Hematopoietic multipotent progenitor cell treated with erythropoietin and hydrocortisone succinate and interleukin-3 and kit ligand, for 17 days (in vitro differentiated cells): ENCODE data around the gene TMEM115.

Experiments
- DNase-seq: peaks from one replicate; pipeline ENCODE4 v3.0.0-alpha.2; 2015; ENCODE audit warnings: low spot score

Gene TMEM115

DNA sequence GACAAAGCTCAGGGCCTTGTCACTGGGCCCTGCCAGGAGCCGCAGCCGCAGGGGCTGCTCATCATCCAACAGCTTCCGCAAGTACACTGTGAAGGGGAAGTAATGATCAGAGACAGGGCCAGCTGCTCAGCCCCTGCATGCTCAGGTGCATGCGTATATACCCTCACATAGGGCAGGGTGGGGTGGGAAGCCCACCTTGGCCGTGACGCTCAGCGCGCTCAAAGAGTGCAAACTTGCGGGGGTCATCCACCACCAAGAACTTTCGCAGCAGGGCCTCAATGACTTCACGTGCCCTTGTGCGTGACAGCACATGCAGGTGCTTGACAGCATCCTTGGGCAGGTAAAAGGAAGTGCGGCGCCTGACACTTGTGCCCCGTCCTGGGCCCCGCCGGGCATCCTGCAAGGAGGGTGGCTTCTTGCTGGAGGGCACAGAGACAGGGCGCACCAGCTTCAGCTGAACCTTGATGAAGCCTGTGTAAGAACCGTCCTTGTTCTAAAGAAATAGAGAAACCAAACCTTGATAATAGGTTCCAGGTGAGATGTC, 27.9 kb downstream of the TMEM115 start:
- DNase-seq: no peak

- DNase-seq: no peak
Measured at GRCh38 chr3:50330330-50330729, 29.0 kb downstream of the TMEM115 start.

- DNase-seq: peak; percentile 99
Measured at GRCh38 chr3:50327943-50328691, 31.2 kb downstream of the TMEM115 start, which contains the start of gene TUSC2. Gene TUSC2 (minus strand): TSS chr3:50328223. CDS start chr3:50328099, 124 bp downstream.

GRCh38 chr3:50327129-50327528, 32.2 kb downstream of the TMEM115 start:
- no peak for DNase-seq

DNA sequence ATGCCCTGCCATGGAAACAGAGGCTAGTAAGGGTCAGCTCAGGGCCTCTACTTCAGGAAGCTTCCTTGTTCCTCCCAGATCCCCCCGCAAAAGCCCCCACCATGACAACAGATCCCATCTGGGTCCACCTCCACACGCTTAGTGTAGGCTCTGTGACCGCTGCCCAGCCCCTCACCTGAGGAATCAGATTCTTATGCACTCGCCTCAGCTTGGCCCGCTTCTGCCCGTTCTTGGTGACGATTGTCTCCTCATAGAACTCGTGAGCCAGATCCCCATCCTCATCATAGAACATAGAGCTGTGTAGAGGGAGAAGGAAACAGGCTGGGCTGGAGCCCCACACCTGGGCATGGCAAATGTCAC, 33.2 kb downstream of the TMEM115 start:
- no peak for DNase-seq

- DNase-seq: no peak
Measured at GRCh38 chr3:50325497-50326181, 33.7 kb downstream of the TMEM115 start.

- DNase-seq: peak; percentile 53
Measured at GRCh38 chr3:50325113-50325480, 34.2 kb downstream of the TMEM115 start.

GRCh38 chr3:50324351-50325112, 34.8 kb downstream of the TMEM115 start:
- peak; percentile 80 for DNase-seq

- no peak for DNase-seq
Measured at GRCh38 chr3:50323614-50324199, 35.6 kb downstream of the TMEM115 start.

- no peak for DNase-seq
Measured at GRCh38 chr3:50323092-50323600, 36.2 kb downstream of the TMEM115 start.

GRCh38 chr3:50322386-50323091, 36.8 kb downstream of the TMEM115 start, which contains the start of gene HYAL2:
Gene HYAL2 (minus strand): TSS chr3:50322745. CDS start chr3:50320489, 2,256 bp downstream.
- no peak for DNase-seq

- DNase-seq: no peak
Measured at GRCh38 chr3:50322115-50322385, 37.3 kb downstream of the TMEM115 start.

GRCh38 chr3:50321336-50322114, 37.8 kb downstream of the TMEM115 start:
- DNase-seq: peak; percentile 91

GRCh38 chr3:50320853-50321335, 38.4 kb downstream of the TMEM115 start:
- DNase-seq: no peak

DNA sequence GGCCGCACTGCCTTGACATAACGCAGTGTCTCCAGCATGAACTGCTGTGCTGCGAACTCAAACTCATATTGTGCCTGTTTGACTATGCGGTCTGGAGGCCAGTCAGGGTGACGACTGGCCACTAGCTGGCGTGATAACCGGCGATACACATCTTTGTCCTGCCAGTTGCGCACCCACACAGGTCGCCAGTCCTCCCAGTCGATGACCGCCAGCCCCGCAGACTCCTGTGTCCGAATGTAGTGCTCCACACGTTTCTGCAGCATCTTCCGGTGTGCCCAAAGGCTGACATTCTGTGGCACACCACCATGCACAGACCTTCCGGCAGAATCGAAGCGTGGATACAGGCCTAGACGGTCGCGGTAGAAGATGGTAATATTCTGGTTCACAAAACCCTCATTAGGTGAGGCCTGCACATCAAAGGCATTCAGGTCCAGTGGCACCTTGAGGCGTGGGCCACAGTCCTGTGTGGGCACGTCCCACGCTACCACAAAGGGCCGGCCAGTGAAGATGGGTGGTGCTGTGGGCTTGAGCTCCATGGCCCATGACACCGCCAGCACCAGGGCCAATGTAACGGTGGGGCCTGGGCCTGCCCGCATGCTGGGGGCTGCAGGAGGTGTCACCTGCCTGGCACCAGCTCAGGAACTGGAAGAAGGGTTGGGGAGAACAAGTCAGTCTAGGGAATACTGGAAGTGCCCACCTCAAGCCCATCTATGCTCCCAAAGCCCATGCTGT, 39.3 kb downstream of the TMEM115 start:
- no peak for DNase-seq

DNA sequence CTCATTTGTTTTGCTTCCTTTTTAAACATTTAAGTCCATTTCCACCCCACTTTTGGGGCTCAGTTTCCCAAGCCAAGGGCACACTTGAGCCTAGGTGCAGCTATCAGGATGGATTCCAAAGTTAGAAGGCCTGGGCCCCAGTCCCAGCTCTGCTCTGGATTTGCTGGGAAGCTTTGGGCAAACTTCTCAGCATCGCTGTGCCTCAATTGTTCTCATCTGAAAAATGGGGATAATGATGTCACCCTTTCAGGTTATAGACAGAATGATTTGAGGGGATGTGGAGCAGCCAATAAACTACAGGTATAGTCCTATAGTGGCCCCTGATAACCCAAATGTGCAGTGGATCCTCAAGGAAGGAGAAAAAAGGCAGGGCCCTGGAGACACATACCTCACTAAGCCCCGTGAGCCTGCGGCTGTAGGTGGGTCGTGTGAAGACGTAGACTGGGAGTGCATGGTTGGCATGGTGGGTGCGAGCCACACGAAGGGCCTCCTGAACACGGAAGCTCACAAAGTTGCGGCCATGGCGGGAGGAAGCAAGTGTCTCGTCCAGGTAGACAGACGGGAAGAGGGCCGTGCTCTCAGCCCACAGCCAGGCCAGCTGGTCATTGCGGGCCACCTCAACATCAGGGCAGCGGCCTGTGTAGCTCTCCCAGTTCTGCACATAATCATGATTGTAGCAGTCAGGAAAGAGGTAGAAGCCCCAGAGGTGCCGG, 40.0 kb downstream of the TMEM115 start:
- no peak for DNase-seq

DNA sequence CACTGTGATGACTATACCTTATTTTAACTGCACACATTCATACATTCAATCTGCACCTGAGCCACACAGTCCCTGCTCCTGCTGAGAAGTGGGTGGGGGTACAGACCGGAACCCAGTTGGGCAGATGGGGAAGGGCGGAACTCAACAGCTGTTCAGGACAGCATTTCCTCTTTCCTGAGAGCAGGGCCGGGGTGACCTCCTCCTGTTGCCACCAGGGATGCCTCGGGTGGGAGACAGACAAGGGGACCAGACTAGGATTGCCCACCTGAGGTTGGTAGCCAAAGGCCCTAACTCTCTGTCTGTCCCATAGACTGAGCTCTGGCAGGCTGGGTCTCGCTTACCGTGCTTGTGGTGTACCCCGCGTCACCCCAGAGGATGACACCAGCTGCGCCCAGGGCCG, 40.7 kb downstream of the TMEM115 start:
- DNase-seq: no peak

- DNase-seq: no peak
Measured at GRCh38 chr3:50318163-50318562, 41.2 kb downstream of the TMEM115 start.

DNA sequence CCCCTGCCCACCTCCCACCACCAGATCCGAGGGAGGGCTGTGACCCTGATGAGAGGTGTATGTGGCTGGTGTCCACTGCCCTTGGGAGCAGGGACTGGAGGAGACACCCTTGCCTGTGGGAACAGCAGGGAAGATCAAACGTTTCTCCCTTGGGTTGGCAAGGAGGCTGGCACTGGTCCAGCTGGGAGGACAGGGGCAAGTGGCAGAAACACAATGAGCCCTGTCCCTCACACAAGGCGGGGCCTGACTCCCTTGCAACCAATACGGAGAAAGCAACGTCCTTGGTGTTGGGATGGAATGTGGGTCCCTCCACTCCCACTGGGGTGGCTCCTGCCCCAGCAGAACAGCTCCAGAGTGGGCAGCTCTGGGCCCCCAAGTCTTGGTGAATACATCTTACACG, 42.0 kb downstream of the TMEM115 start:
- no peak for DNase-seq
